Thoracic aorta (tissue), 2 donors: ENCODE results near the gene CERCAM. TPM values are rescaled to one million over a fixed set of nuclear protein-coding genes. Genes with fewer than 3 reads are reported as not detected.

Experiments used
- ATAC-seq: fragments of 150-250 bp; one replicate; pipeline ENCODE4 v1.8.0; 2017; ENCODE audit warnings: low read depth; ENCODE audit not compliant: insufficient number of reproducible peaks, low FRiP score
- DNase-seq: peaks from one replicate; pipeline ENCODE4 v3.0.0-alpha.2; 2020; ENCODE audit warnings: low spot score
- H3K27ac ChIP-seq, 2 donors: fragments of 200-600 bp; sonication (generic); 1 replicate in 1 of 2; 2 replicates in 1 of 2; pipeline ENCODE4 v1.5.1; 2016; ENCODE audit warnings: mild to moderate bottlenecking in 2 of 2, moderate library complexity in 2 of 2
- H3K27me3 ChIP-seq: fragments of 200-600 bp; sonication (generic); replicated peaks from 2 replicates; pipeline ENCODE4 v1.6.0; 2016; ENCODE audit warnings: mild to moderate bottlenecking; ENCODE audit not compliant: insufficient read depth
- H3K36me3 ChIP-seq: fragments of 200-600 bp; sonication (generic); one replicate; pipeline ENCODE4 v1.5.1; 2016
- H3K4me1 ChIP-seq, 2 donors: fragments of 200-600 bp; sonication (generic); 1 replicate in 1 of 2; 2 replicates in 1 of 2; pipeline versions ENCODE4 v1.5.1 to v1.6.0; 2016; ENCODE audit warnings: low read depth in 2 of 2, mild to moderate bottlenecking in 1 of 2; ENCODE audit not compliant: control insufficient read depth in 1 of 2
- H3K4me3 ChIP-seq: fragments of 200-600 bp; sonication (generic); 2 replicates; pipeline ENCODE4 v1.5.1; 2016; ENCODE audit warnings: mild to moderate bottlenecking
- H3K9me3 ChIP-seq: fragments of 200-600 bp; sonication (generic); 2 replicates; pipeline ENCODE4 v1.5.1; 2016
- CTCF ChIP-seq: fragments of 200-600 bp; sonication (generic); IDR thresholded peaks from one replicate; pipeline ENCODE4 v1.5.1; 2019; ENCODE audit warnings: antibody characterized with exemption
- total RNA-seq, 2 donors: library from RNA; depleted of rRNA; stranded (reverse); fragments of >200 nt; gene quantifications; one replicate each; pipeline versions ENCODE4 v1.1.0 to v1.2.3, GENCODE V29; 2016

CERCAM gene
- total RNA-seq, 2 donors from 2014 or later: 51.8 to 120 TPM

- no peak for TF ChIP-seq CTCF
- Histone ChIP-seq H3K4me3 (peak within 1 kb of the TSS; percentile 95), H3K27ac (peak within 1 kb of the TSS; percentile 88 to 89), H3K27me3 (no peaks in the 10 kb centered on the region), H3K4me1 (peaks cover 7 to 8% of the 10 kb centered on the region in 2 donors), H3K36me3 (peaks cover 9% of the 10 kb centered on the region), H3K9me3 (no peaks in the 10 kb centered on the region)
- peak; percentile 89 for DNase-seq
- ATAC-seq: peak; percentile 95
Observed at GRCh38 chr9:128455849-128456612, 35.4 kb downstream of the CERCAM start, which contains the start of gene ODF2. Gene ODF2 (plus strand): TSS chr9:128456006. CDS start chr9:128456092, 86 bp downstream.

- Histone ChIP-seq H3K9me3 (no peaks in the 10 kb centered on the region), H3K4me1 (peaks cover 7 to 8% of the 10 kb centered on the region in 2 donors), H3K4me3 (peak overlapping the region; percentile 95), H3K36me3 (peaks cover 12% of the 10 kb centered on the region), H3K27me3 (no peaks in the 10 kb centered on the region), H3K27ac (peak overlapping the region; percentile 88 to 89)
- DNase-seq (no peak), ATAC-seq (peak; percentile 44)
- TF ChIP-seq CTCF: no peak
Observed at GRCh38 chr9:128456613-128457061, 36.0 kb downstream of the CERCAM start.

GRCh38 chr9:128457207-128457606 is 36.5 kb downstream of the CERCAM start:
- no peak for TF ChIP-seq CTCF
- Histone ChIP-seq H3K9me3 (no peaks in the 10 kb centered on the region), H3K36me3 (peaks cover 12% of the 10 kb centered on the region), H3K27me3 (no peaks in the 10 kb centered on the region), H3K4me3 (peak overlapping the region; percentile 95), H3K4me1 (peaks cover 7 to 8% of the 10 kb centered on the region in 2 donors), H3K27ac (no peak overlapping the region)
- DNase-seq (no peak), ATAC-seq (no peak)

GRCh38 chr9:128459011-128459410 is 38.4 kb downstream of the CERCAM start:
- H3K9me3 ChIP-seq: no peaks in the 10 kb centered on the region
- H3K27ac ChIP-seq: no peak overlapping the region
- H3K36me3 ChIP-seq: peaks cover 26% of the 10 kb centered on the region
- DNase-seq: no peak
- ATAC-seq: no peak
- no peak overlapping the region for H3K4me3 ChIP-seq
- no peaks in the 10 kb centered on the region for H3K27me3 ChIP-seq
- H3K4me1 ChIP-seq: peaks cover 7 to 8% of the 10 kb centered on the region in 2 donors
- TF ChIP-seq CTCF: no peak

- no peaks in the 10 kb centered on the region for H3K4me1 ChIP-seq
- no peak for ATAC-seq
- no peak overlapping the region for H3K27ac ChIP-seq
- no peaks in the 10 kb centered on the region for H3K9me3 ChIP-seq
- DNase-seq: no peak
- H3K36me3 ChIP-seq: peaks cover 23% of the 10 kb centered on the region
- no peak for TF ChIP-seq CTCF
- H3K4me3 ChIP-seq: no peak overlapping the region
- H3K27me3 ChIP-seq: no peaks in the 10 kb centered on the region
Observed at GRCh38 chr9:128469070-128469469, 48.4 kb downstream of the CERCAM start.
